COLO668 (cell line): ENCODE data around the gene GRK2.

Source experiments
- DNase-seq: peaks from one replicate; lab custom pipeline; 2025; ENCODE audit not compliant: unreplicated experiment; lab: John Stamatoyannopoulos, UW

The GRK2 gene

GRCh38 chr11:67280788-67281551, 14.7 kb downstream of the GRK2 start:
- no peak for DNase-seq

- no peak for DNase-seq
Observed at GRCh38 chr11:67281552-67282150, 15.4 kb downstream of the GRK2 start.

- no peak for DNase-seq
Observed at GRCh38 chr11:67282155-67282875, 16.0 kb downstream of the GRK2 start.

- DNase-seq = no peak
Observed at GRCh38 chr11:67282876-67283371, 16.7 kb downstream of the GRK2 start.

GRCh38 chr11:67283481-67283963, 17.2 kb downstream of the GRK2 start:
- DNase-seq = no peak

GRCh38 chr11:67284811-67285540, 18.7 kb downstream of the GRK2 start:
- no peak for DNase-seq

- no peak for DNase-seq
Observed at GRCh38 chr11:67285541-67286498, 19.5 kb downstream of the GRK2 start.

GRCh38 chr11:67286621-67287333, 20.5 kb downstream of the GRK2 start:
- DNase-seq = no peak

- no peak for DNase-seq
Observed at GRCh38 chr11:67287355-67288197, 21.3 kb downstream of the GRK2 start.

GRCh38 chr11:67288198-67288451, 21.9 kb downstream of the GRK2 start:
- no peak for DNase-seq

GRCh38 chr11:67288452-67289225, 22.4 kb downstream of the GRK2 start:
- peak; percentile 95 for DNase-seq

- DNase-seq = no peak
Observed at GRCh38 chr11:67289226-67289650, 23.0 kb downstream of the GRK2 start, which contains the start of gene ANKRD13D. ANKRD13D (plus strand) TSS chr11:67289303; CDS start chr11:67289461, 158 bp downstream.

- no peak for DNase-seq
Observed at GRCh38 chr11:67289651-67290479, 23.6 kb downstream of the GRK2 start.

- DNase-seq = no peak
Observed at GRCh38 chr11:67290801-67291200, 24.5 kb downstream of the GRK2 start.

- DNase-seq = peak; percentile 7
Observed at GRCh38 chr11:67291481-67292381, 25.5 kb downstream of the GRK2 start.

- DNase-seq = no peak
Observed at GRCh38 chr11:67292671-67293070, 26.4 kb downstream of the GRK2 start.
